Type B pancreatic cell (in vitro differentiated cells): ENCODE data around the gene FAM171A2. TPM values are rescaled to one million over a fixed set of nuclear protein-coding genes. Genes with fewer than 3 reads are reported as not detected.
"Not testable (repeated sequence)": the region's sequence is repeated elsewhere in the genome, so short reads cannot be mapped to it uniquely, and the experiment has no call there.

ENCODE experiments used
- DNase-seq: peaks from one replicate; pipeline ENCODE4 v3.0.0; 2021; ENCODE audit warnings: mixed read lengths; ENCODE audit not compliant: unreplicated experiment; ENCODE audit errors: extremely low spot score
- H3K27ac Mint-ChIP-seq: 2 replicates; pipeline ENCODE4 v1.8.0; 2021; ENCODE audit warnings: mild to moderate bottlenecking, mixed read lengths
- H3K27me3 Mint-ChIP-seq: 2 replicates; pipeline ENCODE4 v1.8.0; 2021; ENCODE audit warnings: mixed read lengths
- H3K36me3 Mint-ChIP-seq: 2 replicates; pipeline ENCODE4 v1.8.0; 2021; ENCODE audit warnings: mixed read lengths
- H3K4me1 Mint-ChIP-seq: one replicate; pipeline ENCODE4 v1.8.0; 2021; ENCODE audit warnings: mixed read lengths; ENCODE audit not compliant: unreplicated experiment
- H3K4me3 Mint-ChIP-seq: 2 replicates; pipeline ENCODE4 v1.8.0; 2021; ENCODE audit warnings: mild to moderate bottlenecking, mixed read lengths
- H3K9me3 Mint-ChIP-seq: 2 replicates; pipeline ENCODE4 v1.8.0; 2021; ENCODE audit warnings: mixed read lengths
- CTCF ChIP-seq: fragments of 200-600 bp; sonication (generic); conservative IDR thresholded peaks from 2 replicates; pipeline ENCODE4 v1.5.0; 2021; ENCODE audit warnings: antibody characterized with exemption, mild to moderate bottlenecking
- total RNA-seq: library from RNA; stranded (reverse); gene quantifications from 2 replicates; pipeline ENCODE4 v1.2.1, GENCODE V29; 2021; ENCODE audit warnings: low replicate concordance

FAM171A2 gene
- total RNA-seq, 1 donor from 2014 or later: 34.7 TPM

DNA sequence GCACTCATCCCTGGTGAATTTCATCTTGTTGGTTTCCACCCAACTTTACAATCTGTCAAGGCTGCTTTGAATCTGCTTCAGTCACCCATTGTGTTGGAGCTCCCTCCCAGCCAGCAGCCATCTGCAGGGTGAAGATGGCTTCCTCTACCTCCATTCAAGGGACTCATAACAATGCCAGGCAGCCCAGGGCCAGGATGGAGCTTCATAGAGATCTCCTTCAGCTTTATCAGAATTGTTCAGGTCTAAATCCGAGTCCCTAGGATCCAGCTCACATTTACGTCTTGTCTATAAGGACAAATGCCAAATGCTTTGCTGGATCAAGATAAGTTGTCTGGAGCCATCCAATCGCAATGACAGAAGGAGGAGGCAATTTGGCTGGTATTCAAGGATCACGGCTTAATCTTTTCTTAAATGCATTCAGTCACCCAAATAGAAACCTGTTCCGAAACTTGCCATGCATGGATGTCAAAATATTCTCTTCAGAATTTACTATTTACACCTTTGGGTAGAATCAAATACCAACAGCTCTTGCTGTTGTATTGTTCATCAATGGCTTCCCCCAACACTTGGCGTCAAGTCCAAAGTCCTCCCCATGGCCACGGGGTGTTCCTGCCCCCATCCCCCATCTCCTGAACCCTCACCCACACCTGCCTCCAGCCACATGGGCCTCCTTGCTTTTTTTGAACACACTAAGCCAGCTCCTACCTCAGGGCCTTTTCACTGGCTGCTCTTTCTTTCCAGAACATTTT, 3.8 kb upstream of the FAM171A2 start:
- Mint-ChIP-seq H3K27ac (no peak overlapping the region), H3K4me3 (no peak overlapping the region), H3K9me3 (no peaks in the 10 kb centered on the region), H3K4me1 (peaks cover 8% of the 10 kb centered on the region), H3K36me3 (no peaks in the 10 kb centered on the region), H3K27me3 (peaks cover 27% of the 10 kb centered on the region)
- no peak for TF ChIP-seq CTCF
- no peak for DNase-seq

DNA sequence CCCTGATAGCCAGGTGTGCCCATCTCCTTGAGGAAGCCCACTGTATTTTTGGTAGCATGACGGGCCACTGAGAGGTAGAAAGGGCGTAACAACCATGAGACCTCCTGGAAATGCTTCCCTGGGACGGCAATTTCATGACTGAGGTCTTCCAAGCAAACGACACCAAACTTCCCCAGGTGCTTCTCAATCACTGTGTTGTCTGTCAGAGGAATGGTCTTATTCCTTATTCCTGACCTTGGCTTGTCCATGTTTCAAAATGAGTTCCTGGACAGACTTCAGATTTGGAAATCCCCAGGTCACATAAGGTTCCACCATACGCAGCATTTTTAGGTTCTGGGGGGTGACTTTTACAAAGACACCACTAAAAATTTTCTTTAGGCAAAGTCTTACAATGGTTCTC, 1.4 kb upstream of the FAM171A2 start:
- Mint-ChIP-seq H3K4me3 (peak overlapping the region; percentile 71), H3K27me3 (peaks cover 27% of the 10 kb centered on the region), H3K4me1 (peaks cover 26% of the 10 kb centered on the region)
- not testable (repeated sequence) for H3K9me3 Mint-ChIP-seq, H3K27ac Mint-ChIP-seq, H3K36me3 Mint-ChIP-seq, DNase-seq

- Mint-ChIP-seq H3K27ac (no peak overlapping the region), H3K27me3 (peaks cover 27% of the 10 kb centered on the region), H3K4me1 (peaks cover 30% of the 10 kb centered on the region)
Measured at GRCh38 chr17:44362949-44363612, 572 bp downstream of the FAM171A2 start.

DNA sequence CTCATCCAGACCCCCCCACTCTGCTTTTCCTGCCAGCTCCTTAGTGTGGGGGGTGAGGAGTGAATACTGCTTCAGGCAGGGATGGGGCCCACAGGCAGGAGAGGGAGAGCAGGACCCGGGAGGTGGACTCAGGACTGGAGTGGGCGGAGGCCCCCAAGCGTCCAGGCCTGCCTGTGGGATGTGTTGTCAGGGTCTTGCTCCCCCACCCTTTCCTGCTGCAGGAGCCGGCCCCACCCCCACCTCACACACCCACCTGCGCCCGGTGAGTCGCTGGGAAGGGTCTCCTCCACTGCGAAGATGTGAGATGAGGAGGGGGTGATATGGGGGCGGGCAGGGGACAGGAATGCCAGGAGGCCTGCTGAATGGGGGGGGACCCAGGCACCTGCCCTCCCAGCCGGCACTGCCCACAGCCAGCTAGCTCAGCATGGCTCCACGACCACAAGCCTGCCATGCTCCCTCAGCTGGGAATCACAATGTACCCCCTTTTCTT, 1.1 kb downstream of the FAM171A2 start:
- no peak for TF ChIP-seq CTCF
- peak overlapping the region; percentile 84 for H3K4me3 Mint-ChIP-seq
- DNase-seq: no peak
- no peak overlapping the region for H3K27ac Mint-ChIP-seq
- H3K9me3 Mint-ChIP-seq: no peaks in the 10 kb centered on the region
- peaks cover 23% of the 10 kb centered on the region for H3K27me3 Mint-ChIP-seq
- peaks cover 30% of the 10 kb centered on the region for H3K4me1 Mint-ChIP-seq
- no peaks in the 10 kb centered on the region for H3K36me3 Mint-ChIP-seq

More at GRCh38 chr17:44362949-44363612, 572 bp downstream of the FAM171A2 start:
- Mint-ChIP-seq H3K9me3 (no peaks in the 10 kb centered on the region), H3K4me3 (peak overlapping the region; percentile 85), H3K36me3 (no peaks in the 10 kb centered on the region)
- TF ChIP-seq CTCF: no peak
- DNase-seq: no peak

GRCh38 chr17:44361292-44362260, 2.1 kb downstream of the FAM171A2 start:
- no peak for DNase-seq
- Mint-ChIP-seq H3K4me1 (peaks cover 30% of the 10 kb centered on the region), H3K4me3 (peak overlapping the region; percentile 69), H3K9me3 (no peaks in the 10 kb centered on the region), H3K27me3 (peaks cover 14% of the 10 kb centered on the region), H3K36me3 (no peaks in the 10 kb centered on the region), H3K27ac (peak overlapping the region; percentile 14)
- no peak for TF ChIP-seq CTCF
